GM12878 (cell line): ENCODE data around the gene CHL1. TPM values are rescaled to one million over a fixed set of nuclear protein-coding genes. Genes with fewer than 3 reads are reported as not detected.

ENCODE experiments used
- ATAC-seq: fragments of 200-7000 bp; cut with Tn5 transposase; 3 replicates; pipeline ENCODE4 v1.9.1; 2020; ENCODE audit warnings: mild to moderate bottlenecking, moderate library complexity
- BruUV-seq: library from RNA; stranded (reverse); fragments of 400-500 nt; replicated peaks from 2 replicates; lab custom pipeline; 2021; lab: Mats Ljungman, UMichigan
- CTCF ChIA-PET: fragments of 300-600 bp; sonication (Branson Sonifier 250); formaldehyde crosslinking; extraction: SDS; loops from one replicate; lab custom pipeline; 2021; ENCODE audit warnings: inconsistent platforms; lab: Yijun Ruan, JAX
- POLR2A ChIA-PET: fragments of 350-600 bp; formaldehyde crosslinking; extraction: SDS; loops from one replicate; lab custom pipeline; 2021; ENCODE audit warnings: inconsistent platforms; lab: Charles Lee
- RAD21 ChIA-PET: fragments of 300-600 bp; sonication (Branson Sonifier 250); formaldehyde crosslinking; loops from one replicate; lab custom pipeline; 2023; ENCODE audit warnings: antibody characterized with exemption; ENCODE audit not compliant: unreplicated experiment; lab: Charles Lee
- SMC1A ChIA-PET: fragments of 300-600 bp; sonication (Branson Sonifier 250); formaldehyde crosslinking; loops from one replicate; lab custom pipeline; 2023; ENCODE audit not compliant: unreplicated experiment, uncharacterized antibody; lab: Charles Lee
- DNase-seq: peaks from one replicate; pipeline ENCODE4 v3.0.0-alpha.2; 2011; ENCODE audit warnings: low read depth, low spot score
- FAIRE-seq: peaks from 3 replicates; lab custom pipeline; 2011; peaks lifted over from hg19 to GRCh38; lab: Jason Lieb, UNC
- H2AFZ ChIP-seq: 2 replicates; pipeline ENCODE4 v1.6.0; 2011; ENCODE audit warnings: low read depth, low read length, control low read depth; ENCODE audit not compliant: control insufficient read depth
- H3K27ac ChIP-seq: 2 replicates; pipeline ENCODE4 v1.5.1; 2011; ENCODE audit warnings: control low read depth; ENCODE audit not compliant: control insufficient read depth, insufficient read depth
- H3K27me3 ChIP-seq, 2 experiments: replicated peaks in 1 of 2; 2 replicates each; pipeline versions ENCODE4 v1.6.0 to v1.6.1; 2011; ENCODE audit warnings: low read length in 1 of 2; ENCODE audit not compliant: control insufficient read depth in 2 of 2, insufficient read depth in 2 of 2
- H3K36me3 ChIP-seq, 2 experiments: 2 replicates each; pipeline ENCODE4 v1.5.1; 2011; ENCODE audit warnings: low read length in 1 of 2; ENCODE audit not compliant: control insufficient read depth in 2 of 2, insufficient read depth in 2 of 2
- H3K4me1 ChIP-seq: 2 replicates; pipeline ENCODE4 v1.6.1; 2011; ENCODE audit warnings: mild to moderate bottlenecking, low read length, moderate library complexity, mixed read lengths; ENCODE audit not compliant: control insufficient read depth, insufficient read depth
- H3K4me2 ChIP-seq: 2 replicates; pipeline ENCODE4 v1.6.0; 2011; ENCODE audit warnings: control low read depth; ENCODE audit not compliant: control insufficient read depth, insufficient read depth
- H3K4me3 ChIP-seq: fragments of 200-600 bp; sonication (generic); 2 replicates; pipeline ENCODE4 v1.5.1; 2016
- H3K79me2 ChIP-seq: 2 replicates; pipeline ENCODE4 v1.6.0; 2011; ENCODE audit warnings: low read length; ENCODE audit not compliant: control insufficient read depth, insufficient read depth
- H3K9ac ChIP-seq: 2 replicates; pipeline ENCODE4 v1.8.0; 2011; ENCODE audit warnings: low read length, control low read depth, mixed read lengths; ENCODE audit not compliant: control insufficient read depth, insufficient read depth
- H3K9me3 ChIP-seq: replicated peaks from 3 replicates; pipeline ENCODE4 v1.5.1; 2011; ENCODE audit warnings: mild to moderate bottlenecking, low read length; ENCODE audit not compliant: control insufficient read depth, insufficient read depth
- H4K20me1 ChIP-seq: 2 replicates; pipeline ENCODE4 v1.6.0; 2011; ENCODE audit not compliant: control insufficient read depth, insufficient read depth
- ATF7 ChIP-seq: fragments of 450-650 bp; IDR thresholded peaks from 2 replicates; pipeline ENCODE4 v1.6.1; 2016; ENCODE audit warnings: low read depth, mild to moderate bottlenecking
- BCL3 ChIP-seq: IDR thresholded peaks from 2 replicates; pipeline ENCODE4 v1.6.1; 2011; ENCODE audit warnings: borderline replicate concordance, low read depth, mild to moderate bottlenecking, moderate library complexity, low read length; ENCODE audit not compliant: insufficient read depth, poor library complexity, severe bottlenecking
- CEBPB ChIP-seq, 2 experiments: fragments of 150-350 bp in 1 of 2; IDR thresholded peaks; 2 replicates each; pipeline ENCODE4 v1.6.1; 2012 to 2014; ENCODE audit warnings: low read depth in 2 of 2, low read length in 2 of 2, borderline replicate concordance in 1 of 2, inconsistent platforms in 1 of 2
- E2F4 ChIP-seq: IDR thresholded peaks from 2 replicates; pipeline ENCODE4 v1.6.1; 2012; ENCODE audit warnings: low read depth, low read length, improper control_type of control experiment
- EZH2 ChIP-seq: IDR thresholded peaks from 2 replicates; pipeline ENCODE4 v1.6.1; 2012; ENCODE audit warnings: low read depth, mild to moderate bottlenecking, control low read depth, inconsistent platforms, low read length, borderline replicate concordance; ENCODE audit not compliant: control insufficient read depth
- HDAC2 ChIP-seq: fragments of 200-600 bp; sonication (generic); IDR thresholded peaks from 2 replicates; pipeline ENCODE4 v1.6.1; 2017
- MLLT1 ChIP-seq: fragments of 450-650 bp; IDR thresholded peaks from 2 replicates; pipeline ENCODE4 v1.6.1; 2016; ENCODE audit warnings: mild to moderate bottlenecking
- NFXL1 ChIP-seq: fragments of 450-650 bp; IDR thresholded peaks from 2 replicates; pipeline ENCODE4 v1.6.1; 2017; ENCODE audit warnings: antibody characterized with exemption, mild to moderate bottlenecking, borderline replicate concordance
- NRF1 ChIP-seq: conservative IDR thresholded peaks from 2 replicates; pipeline ENCODE4 v1.6.1; 2011; ENCODE audit warnings: mild to moderate bottlenecking, low read depth, low read length, improper control_type of control experiment
- SIN3A ChIP-seq: IDR thresholded peaks from 2 replicates; pipeline ENCODE4 v1.6.1; 2012; ENCODE audit warnings: low read depth, low read length, improper control_type of control experiment
- SMAD1 ChIP-seq: fragments of 450-650 bp; IDR thresholded peaks from 2 replicates; pipeline ENCODE4 v1.6.1; 2018; ENCODE audit warnings: mild to moderate bottlenecking, low read depth; ENCODE audit not compliant: partially characterized antibody
- ZNF274 ChIP-seq: IDR thresholded peaks from one replicate; pipeline ENCODE4 v1.8.0; 2011; ENCODE audit not compliant: insufficient read length, insufficient read depth
- WGBS: methylation state at CpG from one replicate; pipeline ENCODE4 v1.1.6; 2016; ENCODE audit warnings: low lambda C conversion rate; ENCODE audit not compliant: insufficient replicate concordance, insufficient coverage; ENCODE audit errors: missing lambda C conversion rate; 5-methylcytosine and 5-hydroxymethylcytosine counted together
- in situ Hi-C: fragments of 300-500 bp; cut with MboI; formaldehyde crosslinking; loops from 9 replicates; pipeline ENCODE4 v1.14.3; 2018; ENCODE audit warnings: mixed read lengths
- intact Hi-C: fragments of 100-400 bp; cut with micrococcal nuclease; formaldehyde crosslinking; loops from one replicate; pipeline ENCODE4 v1.14.2; 2022; ENCODE audit not compliant: unreplicated experiment
- polyA plus RNA-seq, 11 experiments: library from polyadenylated mRNA; depleted of rRNA in 4 of 11; unstranded in 6 of 11; stranded (reverse) in 5 of 11; fragments of >200 nt; fragmentation: Nextera tagmentation in 4 of 11; fragmentation: Illumina TruSeq in 1 of 11; extraction: Ambion mirVana in 4 of 11; extraction: Trizol in 1 of 11; gene quantifications; 1 replicate in 1 of 11; 2 replicates in 10 of 11; pipeline versions ENCODE4 v1.2.1 to v1.2.3, GENCODE V29; 2011 to 2016; ENCODE audit warnings: inconsistent platforms in 2 of 11, missing spikeins in 2 of 11, low read depth in 1 of 11
- total RNA-seq, 4 experiments: library from RNA; depleted of rRNA in 3 of 4; stranded (reverse); fragments of >200 nt in 3 of 4; fragmentation: Illumina TruSeq in 1 of 4; extraction: Trizol in 1 of 4; gene quantifications; 2 replicates each; pipeline versions ENCODE4 v1.2.1 to v1.2.3, GENCODE V29; 2013 to 2021

The CHL1 gene
- total and polyA plus RNA-seq, 10 of the 15 experiments (the other 5 are each of a cell fraction or from before 2014, with no cell fraction given): 0.71 to 30.4 (median 1.8) TPM

- Histone ChIP-seq H4K20me1 (no peaks in the 10 kb centered on the region), H3K27ac (no peak overlapping the region), H3K27me3 (no peaks in the 10 kb centered on the region), H3K9ac (no peak overlapping the region), H3K36me3 (no peaks in the 10 kb centered on the region), H3K4me3 (no peak overlapping the region), H3K4me1 (peaks cover 4% of the 10 kb centered on the region; the same call in 1 of the 2 replicates), H2AFZ (no peak overlapping the region), H3K4me2 (no peak overlapping the region), H3K79me2 (no peaks in the 10 kb centered on the region), H3K9me3 (no peaks in the 10 kb centered on the region)
- SMC1A ChIA-PET: interaction anchor here (1.9 kb wide), 1 partner anchor 10 kb away, joined by 11 read pairs; no protein-coding TSS in a partner anchor
- CTCF ChIA-PET: interaction anchor here (0.9 to 2.3 kb wide), 2 partner anchors 9 to 45 kb away, joined by 3 to 9 read pairs; no protein-coding TSS in a partner anchor
- DNase-seq: no peak
- POLR2A ChIA-PET: no interaction called here
- WGBS: 48% methylated on average over 3 of the region's 3 CpGs
- RAD21 ChIA-PET: interaction anchor here (0.9 to 1.0 kb wide), 2 partner anchors 10 kb away, joined by 3 to 4 read pairs; no protein-coding TSS in a partner anchor
- TF ChIP-seq EZH2: no peak
- no peak for TF ChIP-seq E2F4
- no peak for TF ChIP-seq SIN3A
- no peak for TF ChIP-seq MLLT1
- TF ChIP-seq BCL3: no peak
- no peak for TF ChIP-seq HDAC2
- no peak for TF ChIP-seq NFXL1
- no peak for TF ChIP-seq CEBPB (IDR thresholded peaks at IDR 0.05; ENCODE audit: borderline replicate concordance in 1 of 2, low read depth in 2 of 2, low read length in 2 of 2)
- no peak for TF ChIP-seq ATF7
- no peak for TF ChIP-seq NRF1
- TF ChIP-seq SMAD1: no peak
- no peak for TF ChIP-seq ZNF274
- no peak for FAIRE-seq
- in situ Hi-C loops (no loop called here), intact Hi-C loops (no loop called here)
- no TSS peak for BruUV-seq
- no peak for ATAC-seq
Observed at GRCh38 chr3:458124-458523, 261.6 kb downstream of the CHL1 start.
